Activated CD8-positive, alpha-beta T cell treated with anti-CD3 and anti-CD28 coated beads for 36 hours (primary cell): ENCODE measurements around the gene ARF5. TPM values are rescaled to one million over a fixed set of nuclear protein-coding genes. Genes with fewer than 3 reads are reported as not detected.

Source experiments
- ATAC-seq: fragments of 200-7000 bp; cut with Tn5 transposase; one replicate; pipeline ENCODE4 v1.10.0; 2021; ENCODE audit warnings: mild to moderate bottlenecking, moderate library complexity
- CTCF ChIA-PET: fragments of 350-600 bp; sonication (Branson Sonifier 250); formaldehyde crosslinking; loops from one replicate; lab custom pipeline; 2021; ENCODE audit warnings: antibody characterized with exemption; lab: Charles Lee
- POLR2A ChIA-PET: fragments of 350-600 bp; sonication (Branson Sonifier 250); formaldehyde crosslinking; loops from one replicate; lab custom pipeline; 2021; ENCODE audit warnings: antibody characterized with exemption; lab: Charles Lee
- DNase-seq: peaks from one replicate; pipeline ENCODE4 v3.0.0-alpha.2; 2020
- H3K27ac Mint-ChIP-seq: one replicate; pipeline ENCODE4 v1.8.0; 2021; ENCODE audit warnings: mild to moderate bottlenecking, mixed read lengths
- H3K27me3 Mint-ChIP-seq: one replicate; pipeline ENCODE4 v1.8.0; 2021; ENCODE audit warnings: mixed read lengths
- H3K36me3 Mint-ChIP-seq: one replicate; pipeline ENCODE4 v1.8.0; 2021; ENCODE audit warnings: low read depth, mixed read lengths
- H3K4me1 Mint-ChIP-seq: one replicate; pipeline ENCODE4 v1.8.0; 2021; ENCODE audit warnings: low read depth, mixed read lengths
- H3K4me3 Mint-ChIP-seq: one replicate; pipeline ENCODE4 v1.8.0; 2021; ENCODE audit warnings: mild to moderate bottlenecking, moderate library complexity, mixed read lengths
- H3K9me3 Mint-ChIP-seq: one replicate; pipeline ENCODE4 v1.8.0; 2021; ENCODE audit warnings: mixed read lengths
- CTCF ChIP-seq: fragments of 200-600 bp; IDR thresholded peaks from one replicate; pipeline ENCODE4 v1.8.0; 2022; ENCODE audit warnings: antibody characterized with exemption, mild to moderate bottlenecking
- intact Hi-C: fragments of 100-400 bp; cut with micrococcal nuclease; formaldehyde crosslinking; loops from one replicate; pipeline ENCODE4 v1.10.0; 2022
- total RNA-seq, 2 experiments: library from RNA; stranded (reverse); gene quantifications; one replicate each; pipeline ENCODE4 v1.2.3, GENCODE V29; 2021

ARF5 gene
- total RNA-seq, 2 experiments from 2014 or later: 106 to 114 TPM

DNA sequence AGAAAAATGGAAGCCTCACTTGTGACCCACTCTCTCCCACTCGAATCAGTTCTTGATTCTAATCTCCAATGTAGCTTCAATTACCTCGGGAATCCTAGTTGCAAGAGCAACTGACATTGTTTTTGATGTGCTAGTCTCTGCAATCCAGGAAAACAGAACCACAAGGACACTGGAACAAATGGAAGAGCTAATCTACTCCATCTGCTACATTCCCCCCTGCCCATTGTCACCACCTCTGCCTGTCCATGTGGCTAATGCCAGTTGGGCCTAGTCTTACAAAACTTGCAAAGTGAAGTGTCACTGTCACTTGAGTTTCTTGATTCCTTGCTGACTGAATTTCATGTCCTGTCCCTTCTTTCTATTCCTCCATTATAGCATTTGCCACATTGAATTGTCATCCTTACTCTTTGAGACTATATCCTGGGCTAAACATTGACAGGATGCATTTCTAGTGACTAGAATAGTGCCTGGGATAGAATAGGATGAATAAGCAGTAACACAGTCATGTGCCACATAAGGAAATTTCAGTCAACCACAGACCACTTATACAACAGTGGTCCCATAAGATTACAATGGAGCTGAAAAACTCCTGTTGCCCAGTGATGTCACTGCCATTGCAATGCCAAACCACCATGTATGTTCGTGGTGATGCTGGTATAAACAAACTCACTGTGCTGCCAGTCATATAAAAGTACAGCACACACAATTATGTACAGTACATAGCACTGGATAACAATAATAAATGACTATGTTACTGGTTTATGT lies 16.3 kb upstream of the ARF5 start:
- no peaks in the 10 kb centered on the region for H3K4me1 Mint-ChIP-seq
- no peaks in the 10 kb centered on the region for H3K9me3 Mint-ChIP-seq
- ChIA-PET POLR2A (interaction anchor here (0.6 kb wide), 1 partner anchor 500 kb away, joined by 4 read pairs; no protein-coding TSS in a partner anchor), CTCF (interaction anchor here (1.4 kb wide), 1 partner anchor 45 kb away, joined by 3 read pairs; no protein-coding TSS in a partner anchor)
- intact Hi-C loops: no loop called here
- peaks cover 12% of the 10 kb centered on the region for H3K36me3 Mint-ChIP-seq
- no peak for ATAC-seq
- H3K27ac Mint-ChIP-seq: no peak overlapping the region
- no peaks in the 10 kb centered on the region for H3K27me3 Mint-ChIP-seq
- no peak overlapping the region for H3K4me3 Mint-ChIP-seq
- no peak for DNase-seq
- TF ChIP-seq CTCF: no peak

DNA sequence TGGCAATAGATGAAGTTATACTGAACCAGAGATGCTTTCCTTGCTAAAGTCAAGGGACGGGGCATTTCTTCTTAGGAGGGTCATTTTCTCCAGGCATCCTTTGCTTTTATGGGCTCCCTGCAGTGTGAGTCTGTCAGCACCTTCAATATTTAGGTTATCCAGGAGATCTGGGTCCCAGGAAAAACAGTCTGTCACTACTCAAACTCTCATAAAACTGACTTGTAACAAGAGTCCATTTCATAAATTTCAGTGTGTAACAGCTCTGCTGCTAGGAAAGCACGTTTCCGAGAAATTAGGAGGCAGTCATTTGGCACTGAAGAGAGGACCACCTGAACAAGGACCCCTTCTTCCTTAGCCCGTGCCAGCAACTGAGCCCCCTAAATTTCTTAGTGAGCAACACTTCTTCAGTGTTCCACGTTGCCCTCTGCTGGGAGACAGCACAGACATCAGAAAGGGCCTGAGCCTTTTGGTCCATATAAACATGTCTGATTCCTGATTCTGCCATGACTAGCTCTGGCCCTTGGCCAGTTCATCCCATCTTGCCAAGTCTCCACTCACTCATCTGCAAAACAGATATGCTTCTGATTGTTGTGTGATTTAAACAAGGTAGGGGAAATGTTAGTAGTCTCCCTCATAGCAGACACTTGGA lies 10.1 kb upstream of the ARF5 start:
- intact Hi-C loops: no loop called here
- no peak overlapping the region for H3K27ac Mint-ChIP-seq
- no peaks in the 10 kb centered on the region for H3K9me3 Mint-ChIP-seq
- H3K27me3 Mint-ChIP-seq: no peaks in the 10 kb centered on the region
- H3K4me1 Mint-ChIP-seq: peaks cover 29% of the 10 kb centered on the region
- DNase-seq (no peak), ATAC-seq (no peak)
- CTCF ChIA-PET: no interaction called here
- H3K36me3 Mint-ChIP-seq: peaks cover 23% of the 10 kb centered on the region
- no peak overlapping the region for H3K4me3 Mint-ChIP-seq
- POLR2A ChIA-PET: interaction anchor here (0.7 kb wide), 1 partner anchor 111 kb away, joined by 3 read pairs; no protein-coding TSS in a partner anchor
- TF ChIP-seq CTCF: no peak

DNA sequence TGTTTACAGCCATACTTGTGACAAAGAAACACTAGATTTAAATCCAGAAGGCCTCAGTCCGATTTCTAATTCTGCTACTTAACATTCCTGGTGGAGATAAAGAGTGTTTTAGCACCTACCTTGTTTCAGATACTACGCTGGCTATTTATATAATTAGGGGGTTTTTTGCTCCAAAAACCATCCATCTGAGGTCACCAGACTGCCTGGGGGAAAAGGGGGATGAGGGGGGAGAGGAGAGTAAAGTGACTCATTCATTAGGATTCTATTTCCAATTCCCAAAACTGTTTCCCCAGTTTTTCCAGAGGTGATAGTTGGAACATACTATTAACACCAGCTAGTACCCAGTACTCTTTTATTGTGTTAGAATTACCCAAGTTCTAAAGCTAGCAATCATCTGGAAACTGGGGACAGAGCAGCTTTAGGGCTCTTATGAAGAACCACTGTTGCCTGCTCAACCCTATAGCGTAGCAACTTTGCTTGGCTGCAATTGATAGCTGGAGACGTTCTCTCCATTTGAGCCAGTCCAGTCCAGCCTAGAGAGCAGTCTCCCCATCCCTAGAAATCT lies 9.4 kb upstream of the ARF5 start:
- H3K9me3 Mint-ChIP-seq: no peaks in the 10 kb centered on the region
- no peak overlapping the region for H3K4me3 Mint-ChIP-seq
- ATAC-seq: no peak
- no peak for DNase-seq
- no peaks in the 10 kb centered on the region for H3K27me3 Mint-ChIP-seq
- ChIA-PET CTCF (interaction anchor here (2.0 kb wide), 1 partner anchor 630 kb away, joined by 5 read pairs; no protein-coding TSS in a partner anchor), POLR2A (no interaction called here)
- H3K27ac Mint-ChIP-seq: no peak overlapping the region
- no peak for TF ChIP-seq CTCF
- intact Hi-C loops: no loop called here
- H3K4me1 Mint-ChIP-seq: peaks cover 34% of the 10 kb centered on the region
- H3K36me3 Mint-ChIP-seq: peaks cover 28% of the 10 kb centered on the region

GRCh38 chr7:127580612-127581011 lies 7.6 kb upstream of the ARF5 start:
- no peak overlapping the region for H3K4me3 Mint-ChIP-seq
- no peaks in the 10 kb centered on the region for H3K9me3 Mint-ChIP-seq
- DNase-seq (no peak), ATAC-seq (no peak)
- TF ChIP-seq CTCF: no peak
- ChIA-PET CTCF (interaction anchor here (0.9 to 2.0 kb wide), 5 partner anchors 20 to 628 kb away, joined by 3 to 5 read pairs (median 3); no protein-coding TSS in a partner anchor), POLR2A (interaction anchor here (1.2 kb wide), 1 partner anchor 9 kb away, joined by 3 read pairs; no protein-coding TSS in a partner anchor)
- peaks cover 45% of the 10 kb centered on the region for H3K4me1 Mint-ChIP-seq
- H3K36me3 Mint-ChIP-seq: peaks cover 26% of the 10 kb centered on the region
- intact Hi-C loops: no loop called here
- no peak overlapping the region for H3K27ac Mint-ChIP-seq
- no peaks in the 10 kb centered on the region for H3K27me3 Mint-ChIP-seq
